GM21619 (cell line): Measurements from ENCODE around the gene UBE2V1.
"Not testable (repeated sequence)": the region's sequence is repeated elsewhere in the genome, so short reads cannot be mapped to it uniquely, and the experiment has no call there.

ENCODE experiments used
- ATAC-seq: cut with Tn5 transposase; IDR thresholded peaks from one replicate; pipeline ENCODE4 v1.9.1; 2021; ENCODE audit not compliant: unreplicated experiment

The UBE2V1 gene

GRCh38 chr20:50115591-50116367 lies 2.8 kb upstream of the UBE2V1 start:
- peak; percentile 75 for ATAC-seq

GRCh38 chr20:50115041-50115512 lies 2.1 kb upstream of the UBE2V1 start:
- no peak for ATAC-seq

- ATAC-seq: no peak
Observed at GRCh38 chr20:50113420-50114224, 672 bp upstream of the UBE2V1 start.

- ATAC-seq: no peak
Observed at GRCh38 chr20:50111829-50112495, 988 bp downstream of the UBE2V1 start.

GRCh38 chr20:50111120-50111828 lies 1.7 kb downstream of the UBE2V1 start:
- ATAC-seq: no peak

GRCh38 chr20:50110141-50111047 lies 2.6 kb downstream of the UBE2V1 start:
- no peak for ATAC-seq

GRCh38 chr20:50108556-50109235 lies 4.3 kb downstream of the UBE2V1 start:
- no peak for ATAC-seq

GRCh38 chr20:50107796-50108331 lies 5.1 kb downstream of the UBE2V1 start:
- no peak for ATAC-seq

GRCh38 chr20:50107086-50107660 lies 5.8 kb downstream of the UBE2V1 start:
- ATAC-seq: no peak

GRCh38 chr20:50106669-50107068 lies 6.3 kb downstream of the UBE2V1 start:
- not testable (repeated sequence) for ATAC-seq

GRCh38 chr20:50103464-50104107 lies 9.4 kb downstream of the UBE2V1 start:
- ATAC-seq: not testable (repeated sequence)

GRCh38 chr20:50102551-50102950 lies 10.4 kb downstream of the UBE2V1 start:
- ATAC-seq: not testable (repeated sequence)

GRCh38 chr20:50101887-50102286 lies 11.1 kb downstream of the UBE2V1 start:
- no peak for ATAC-seq

- ATAC-seq: no peak
Observed at GRCh38 chr20:50101281-50101680, 11.7 kb downstream of the UBE2V1 start.

GRCh38 chr20:50100552-50100951 lies 12.4 kb downstream of the UBE2V1 start:
- ATAC-seq: no peak

GRCh38 chr20:50099565-50099991 lies 13.4 kb downstream of the UBE2V1 start:
- ATAC-seq: no peak

- no peak for ATAC-seq
Observed at GRCh38 chr20:50099113-50099512, 13.8 kb downstream of the UBE2V1 start.

GRCh38 chr20:50098259-50098658 lies 14.7 kb downstream of the UBE2V1 start:
- no peak for ATAC-seq
